Body of pancreas (tissue), 4 donors: ENCODE data around the gene RNF151.

Experiments
- POLR2A ChIP-seq, 3 donors: fragments of 450-650 bp; IDR thresholded peaks; one replicate each; pipeline ENCODE4 v1.6.1; 2016; ENCODE audit warnings: antibody characterized with exemption in 3 of 3, mild to moderate bottlenecking in 2 of 3
- TF ChIP-seq, protein P1 (sequence below), 7 experiments: fragments of 450-650 bp in 4 of 7; fragments of 200-600 bp in 3 of 7; sonication (generic) in 3 of 7; IDR thresholded peaks; one replicate each; pipeline ENCODE4 v1.5.1; 2016 to 2019; ENCODE audit warnings: antibody characterized with exemption in 7 of 7

DNA sequence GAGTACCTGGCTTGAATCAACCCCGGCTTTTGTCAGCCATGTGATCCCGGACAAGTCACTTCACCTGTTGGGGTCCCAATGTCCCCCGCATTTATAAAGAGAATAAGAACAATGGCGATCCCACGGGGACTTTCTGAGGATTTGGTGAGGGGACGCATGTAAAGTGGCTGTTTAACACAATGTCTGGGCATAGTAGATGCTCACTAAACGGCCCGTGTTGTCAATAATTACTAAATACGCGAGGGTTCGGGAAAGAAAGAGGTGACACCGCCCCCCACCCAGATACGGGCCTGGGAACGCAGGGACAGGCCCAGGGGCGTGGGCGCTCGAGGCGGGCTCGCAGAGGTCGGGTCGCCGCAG, 24.9 kb downstream of the RNF151 start:
- TF ChIP-seq, protein P1, sequence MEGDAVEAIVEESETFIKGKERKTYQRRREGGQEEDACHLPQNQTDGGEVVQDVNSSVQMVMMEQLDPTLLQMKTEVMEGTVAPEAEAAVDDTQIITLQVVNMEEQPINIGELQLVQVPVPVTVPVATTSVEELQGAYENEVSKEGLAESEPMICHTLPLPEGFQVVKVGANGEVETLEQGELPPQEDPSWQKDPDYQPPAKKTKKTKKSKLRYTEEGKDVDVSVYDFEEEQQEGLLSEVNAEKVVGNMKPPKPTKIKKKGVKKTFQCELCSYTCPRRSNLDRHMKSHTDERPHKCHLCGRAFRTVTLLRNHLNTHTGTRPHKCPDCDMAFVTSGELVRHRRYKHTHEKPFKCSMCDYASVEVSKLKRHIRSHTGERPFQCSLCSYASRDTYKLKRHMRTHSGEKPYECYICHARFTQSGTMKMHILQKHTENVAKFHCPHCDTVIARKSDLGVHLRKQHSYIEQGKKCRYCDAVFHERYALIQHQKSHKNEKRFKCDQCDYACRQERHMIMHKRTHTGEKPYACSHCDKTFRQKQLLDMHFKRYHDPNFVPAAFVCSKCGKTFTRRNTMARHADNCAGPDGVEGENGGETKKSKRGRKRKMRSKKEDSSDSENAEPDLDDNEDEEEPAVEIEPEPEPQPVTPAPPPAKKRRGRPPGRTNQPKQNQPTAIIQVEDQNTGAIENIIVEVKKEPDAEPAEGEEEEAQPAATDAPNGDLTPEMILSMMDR (IDR thresholded peaks at IDR 0.05): no peak
- TF ChIP-seq POLR2A (IDR thresholded peaks at IDR 0.05): no peak
